Activated naive CD4-positive, alpha-beta T cell treated with anti-CD3 and anti-CD28 coated beads, Interleukin-2, amount 50 U/mL, for 24 hours (primary cell): ENCODE data around the gene EYA4.

Experiments
- H3K27ac Mint-ChIP-seq: one replicate; pipeline ENCODE4 v1.8.0; 2021; ENCODE audit warnings: mild to moderate bottlenecking, mixed read lengths
- H3K27me3 Mint-ChIP-seq: one replicate; pipeline ENCODE4 v1.8.0; 2021; ENCODE audit warnings: mixed read lengths
- H3K36me3 Mint-ChIP-seq: one replicate; pipeline ENCODE4 v1.8.0; 2021; ENCODE audit warnings: mixed read lengths
- H3K4me1 Mint-ChIP-seq: one replicate; pipeline ENCODE4 v1.8.0; 2021; ENCODE audit warnings: mixed read lengths
- H3K4me3 Mint-ChIP-seq: one replicate; pipeline ENCODE4 v1.8.0; 2021; ENCODE audit warnings: mild to moderate bottlenecking, mixed read lengths
- H3K9me3 Mint-ChIP-seq: one replicate; pipeline ENCODE4 v1.8.0; 2021; ENCODE audit warnings: mixed read lengths

The EYA4 gene

GRCh38 chr6:133235221-133235620, 5.9 kb upstream of the EYA4 start:
- no peaks in the 10 kb centered on the region for H3K9me3 Mint-ChIP-seq
- no peak overlapping the region for H3K27ac Mint-ChIP-seq
- H3K36me3 Mint-ChIP-seq: no peaks in the 10 kb centered on the region
- H3K4me3 Mint-ChIP-seq: no peak overlapping the region
- peaks cover 14% of the 10 kb centered on the region for H3K27me3 Mint-ChIP-seq
- H3K4me1 Mint-ChIP-seq: no peaks in the 10 kb centered on the region

- Mint-ChIP-seq H3K4me3 (no peak overlapping the region), H3K9me3 (no peaks in the 10 kb centered on the region), H3K36me3 (no peaks in the 10 kb centered on the region), H3K4me1 (peaks cover 4% of the 10 kb centered on the region), H3K27me3 (peaks cover 20% of the 10 kb centered on the region), H3K27ac (no peak overlapping the region)
These were observed 4.2 kb upstream of the EYA4 start for GRCh38 chr6:133236932-133237331.

- H3K36me3 Mint-ChIP-seq: no peaks in the 10 kb centered on the region
- H3K27ac Mint-ChIP-seq: no peak overlapping the region
- H3K9me3 Mint-ChIP-seq: no peaks in the 10 kb centered on the region
- H3K4me3 Mint-ChIP-seq: no peak overlapping the region
- H3K27me3 Mint-ChIP-seq: peaks cover 39% of the 10 kb centered on the region
- peaks cover 4% of the 10 kb centered on the region for H3K4me1 Mint-ChIP-seq
These were observed 559 bp upstream of the EYA4 start for GRCh38 chr6:133240511-133241085.

GRCh38 chr6:133241901-133242636, 912 bp downstream of the EYA4 start:
- H3K36me3 Mint-ChIP-seq: no peaks in the 10 kb centered on the region
- peaks cover 4% of the 10 kb centered on the region for H3K4me1 Mint-ChIP-seq
- no peaks in the 10 kb centered on the region for H3K9me3 Mint-ChIP-seq
- H3K27me3 Mint-ChIP-seq: peaks cover 39% of the 10 kb centered on the region
- no peak overlapping the region for H3K27ac Mint-ChIP-seq
- no peak overlapping the region for H3K4me3 Mint-ChIP-seq

- Mint-ChIP-seq H3K4me1 (peaks cover 4% of the 10 kb centered on the region), H3K27me3 (peaks cover 41% of the 10 kb centered on the region), H3K27ac (no peak overlapping the region), H3K36me3 (no peaks in the 10 kb centered on the region), H3K4me3 (no peak overlapping the region), H3K9me3 (no peaks in the 10 kb centered on the region)
These were observed 1.8 kb downstream of the EYA4 start for GRCh38 chr6:133242637-133243585.

- peaks cover 4% of the 10 kb centered on the region for H3K4me1 Mint-ChIP-seq
- no peak overlapping the region for H3K4me3 Mint-ChIP-seq
- no peaks in the 10 kb centered on the region for H3K36me3 Mint-ChIP-seq
- H3K9me3 Mint-ChIP-seq: no peaks in the 10 kb centered on the region
- H3K27ac Mint-ChIP-seq: no peak overlapping the region
- peaks cover 41% of the 10 kb centered on the region for H3K27me3 Mint-ChIP-seq
These were observed 2.7 kb downstream of the EYA4 start for GRCh38 chr6:133243723-133244305.

GRCh38 chr6:133244519-133244918, 3.4 kb downstream of the EYA4 start:
- no peaks in the 10 kb centered on the region for H3K36me3 Mint-ChIP-seq
- no peak overlapping the region for H3K4me3 Mint-ChIP-seq
- peaks cover 4% of the 10 kb centered on the region for H3K4me1 Mint-ChIP-seq
- H3K27me3 Mint-ChIP-seq: peaks cover 41% of the 10 kb centered on the region
- H3K9me3 Mint-ChIP-seq: no peaks in the 10 kb centered on the region
- H3K27ac Mint-ChIP-seq: no peak overlapping the region

GRCh38 chr6:133245007-133245406, 3.9 kb downstream of the EYA4 start:
- H3K27ac Mint-ChIP-seq: no peak overlapping the region
- peaks cover 42% of the 10 kb centered on the region for H3K27me3 Mint-ChIP-seq
- H3K4me3 Mint-ChIP-seq: no peak overlapping the region
- H3K36me3 Mint-ChIP-seq: no peaks in the 10 kb centered on the region
- H3K4me1 Mint-ChIP-seq: peaks cover 4% of the 10 kb centered on the region
- H3K9me3 Mint-ChIP-seq: no peaks in the 10 kb centered on the region

- Mint-ChIP-seq H3K27ac (no peak overlapping the region), H3K27me3 (peaks cover 37% of the 10 kb centered on the region), H3K36me3 (no peaks in the 10 kb centered on the region), H3K9me3 (no peaks in the 10 kb centered on the region), H3K4me3 (no peak overlapping the region), H3K4me1 (peaks cover 2% of the 10 kb centered on the region)
These were observed 4.3 kb downstream of the EYA4 start for GRCh38 chr6:133245422-133245903.

- H3K9me3 Mint-ChIP-seq: no peaks in the 10 kb centered on the region
- H3K4me1 Mint-ChIP-seq: no peaks in the 10 kb centered on the region
- no peak overlapping the region for H3K27ac Mint-ChIP-seq
- H3K4me3 Mint-ChIP-seq: no peak overlapping the region
- no peaks in the 10 kb centered on the region for H3K36me3 Mint-ChIP-seq
- peaks cover 31% of the 10 kb centered on the region for H3K27me3 Mint-ChIP-seq
These were observed 6.4 kb downstream of the EYA4 start for GRCh38 chr6:133247581-133247980.

GRCh38 chr6:133248241-133249001, 7.3 kb downstream of the EYA4 start:
- Mint-ChIP-seq H3K36me3 (no peaks in the 10 kb centered on the region), H3K27ac (no peak overlapping the region), H3K4me3 (no peak overlapping the region), H3K9me3 (no peaks in the 10 kb centered on the region), H3K4me1 (no peaks in the 10 kb centered on the region), H3K27me3 (peaks cover 23% of the 10 kb centered on the region)

GRCh38 chr6:133251688-133252087, 10.5 kb downstream of the EYA4 start:
- Mint-ChIP-seq H3K9me3 (no peaks in the 10 kb centered on the region), H3K27me3 (peaks cover 13% of the 10 kb centered on the region), H3K4me3 (no peak overlapping the region), H3K36me3 (no peaks in the 10 kb centered on the region), H3K4me1 (no peaks in the 10 kb centered on the region), H3K27ac (no peak overlapping the region)

- Mint-ChIP-seq H3K4me3 (no peak overlapping the region), H3K27me3 (peaks cover 6% of the 10 kb centered on the region), H3K27ac (no peak overlapping the region)
These were observed 13.5 kb downstream of the EYA4 start for GRCh38 chr6:133254552-133255228.

GRCh38 chr6:133257545-133258105, 16.5 kb downstream of the EYA4 start:
- Mint-ChIP-seq H3K27me3 (peaks cover 2% of the 10 kb centered on the region), H3K9me3 (peaks cover 5% of the 10 kb centered on the region), H3K36me3 (no peaks in the 10 kb centered on the region), H3K27ac (no peak overlapping the region), H3K4me1 (no peaks in the 10 kb centered on the region), H3K4me3 (no peak overlapping the region)

More at GRCh38 chr6:133254552-133255228, 13.5 kb downstream of the EYA4 start:
- Mint-ChIP-seq H3K9me3 (peaks cover 5% of the 10 kb centered on the region), H3K4me1 (no peaks in the 10 kb centered on the region), H3K36me3 (no peaks in the 10 kb centered on the region)
